Right atrium auricular region (tissue), 2 donors: Measurements from ENCODE around the gene ROR2. TPM values are rescaled to one million over a fixed set of nuclear protein-coding genes. Genes with fewer than 3 reads are reported as not detected.

Experiments
- DNase-seq: peaks from one replicate; pipeline ENCODE4 v3.0.0-alpha.2; 2019; ENCODE audit warnings: low spot score
- H3K27ac ChIP-seq, 2 donors: fragments of 200-600 bp; sonication (generic); 1 replicate in 1 of 2; 2 replicates in 1 of 2; pipeline ENCODE4 v1.5.1; 2016 to 2019
- H3K27me3 ChIP-seq, 2 donors: fragments of 200-600 bp; sonication (generic); one replicate each; pipeline versions ENCODE4 v1.5.1 to v1.6.0; 2017 to 2019
- H3K36me3 ChIP-seq: fragments of 200-600 bp; sonication (generic); one replicate; pipeline ENCODE4 v1.5.1; 2016
- H3K4me1 ChIP-seq, 2 donors: fragments of 200-600 bp; sonication (generic); one replicate each; pipeline versions ENCODE4 v1.5.1 to v1.6.0; 2017 to 2019
- H3K4me3 ChIP-seq, 2 donors: fragments of 200-600 bp; sonication (generic); 1 replicate in 1 of 2; 2 replicates in 1 of 2; pipeline ENCODE4 v1.5.1; 2017 to 2019; ENCODE audit warnings: mild to moderate bottlenecking in 1 of 2, moderate library complexity in 1 of 2
- H3K9me3 ChIP-seq, 2 donors: fragments of 200-600 bp; sonication (generic); one replicate each; pipeline ENCODE4 v1.5.1; 2019
- CTCF ChIP-seq, 2 donors: fragments of 200-600 bp; sonication (generic); IDR thresholded peaks; one replicate each; pipeline ENCODE4 v1.5.1; 2019; ENCODE audit warnings: antibody characterized with exemption in 2 of 2
- total RNA-seq, 2 donors: library from RNA; depleted of rRNA; stranded (reverse); fragments of >200 nt; gene quantifications; one replicate each; pipeline ENCODE4 v1.1.0, GENCODE V29; 2016

The ROR2 gene
- total RNA-seq, 2 donors from 2014 or later, result 21.8 to 28.5 TPM

- Histone ChIP-seq H3K9me3 (no peaks in the 10 kb centered on the region), H3K4me3 (no peak overlapping the region), H3K27me3 (no peaks in the 10 kb centered on the region), H3K27ac (no peak overlapping the region), H3K36me3 (no peaks in the 10 kb centered on the region), H3K4me1 (peaks cover 0 to 5% of the 10 kb centered on the region in 2 donors)
- no peak for DNase-seq
- no peak for TF ChIP-seq CTCF (IDR thresholded peaks at IDR 0.05)
Observed at GRCh38 chr9:91683269-91683668, 266.8 kb downstream of the ROR2 start.

GRCh38 chr9:91682806-91683205, 267.2 kb downstream of the ROR2 start:
- Histone ChIP-seq H3K27ac (no peak overlapping the region), H3K9me3 (no peaks in the 10 kb centered on the region), H3K36me3 (no peaks in the 10 kb centered on the region), H3K4me1 (peaks cover 0 to 5% of the 10 kb centered on the region in 2 donors), H3K4me3 (no peak overlapping the region), H3K27me3 (no peaks in the 10 kb centered on the region)
- no peak for TF ChIP-seq CTCF (IDR thresholded peaks at IDR 0.05)
- DNase-seq, result peak; percentile 56

- peak; percentile 66 to 93 for TF ChIP-seq CTCF (IDR thresholded peaks at IDR 0.05)
- no peaks in the 10 kb centered on the region for H3K36me3 ChIP-seq
- H3K4me3 ChIP-seq, result no peak overlapping the region
- DNase-seq, result peak; percentile 76
- no peaks in the 10 kb centered on the region for H3K9me3 ChIP-seq
- H3K27me3 ChIP-seq, result no peaks in the 10 kb centered on the region
- H3K27ac ChIP-seq, result no peak overlapping the region
- H3K4me1 ChIP-seq, result peaks cover 0 to 5% of the 10 kb centered on the region in 2 donors
Observed at GRCh38 chr9:91681461-91682305, 268.3 kb downstream of the ROR2 start.

GRCh38 chr9:91680998-91681397, 269.0 kb downstream of the ROR2 start:
- peak; percentile 46 for DNase-seq

GRCh38 chr9:91680106-91680505, 269.9 kb downstream of the ROR2 start:
- Histone ChIP-seq H3K36me3 (no peaks in the 10 kb centered on the region), H3K4me3 (no peak overlapping the region), H3K9me3 (no peaks in the 10 kb centered on the region), H3K27me3 (no peaks in the 10 kb centered on the region), H3K27ac (no peak overlapping the region), H3K4me1 (peaks cover 0 to 5% of the 10 kb centered on the region in 2 donors)
- TF ChIP-seq CTCF (IDR thresholded peaks at IDR 0.05), result no peak
- DNase-seq, result peak; percentile 23

More at GRCh38 chr9:91680998-91681397, 269.0 kb downstream of the ROR2 start:
- Histone ChIP-seq H3K9me3 (no peaks in the 10 kb centered on the region), H3K27me3 (no peaks in the 10 kb centered on the region), H3K4me1 (peaks cover 0 to 5% of the 10 kb centered on the region in 2 donors), H3K36me3 (no peaks in the 10 kb centered on the region), H3K4me3 (no peak overlapping the region), H3K27ac (no peak overlapping the region)
- no peak for TF ChIP-seq CTCF (IDR thresholded peaks at IDR 0.05)
